Ovary (tissue), 9 donors: Measurements from ENCODE around the gene DEF6. TPM values are rescaled to one million over a fixed set of nuclear protein-coding genes. Genes with fewer than 3 reads are reported as not detected.

Experiments used
- DNase-seq, 5 donors: peaks; one replicate each; pipeline ENCODE4 v3.0.0-alpha.2; 2019 to 2020
- H3K27ac ChIP-seq, 2 donors: fragments of 200-600 bp; one replicate each; pipeline versions ENCODE4 v1.5.1 to v1.8.0; 2019 to 2022
- H3K27me3 ChIP-seq: fragments of 200-600 bp; one replicate; pipeline ENCODE4 v1.8.0; 2022
- H3K36me3 ChIP-seq: fragments of 200-600 bp; sonication (generic); one replicate; pipeline ENCODE4 v1.5.1; 2019
- H3K4me1 ChIP-seq: one replicate; pipeline ENCODE4 v1.8.1; 2013; ENCODE audit warnings: mild to moderate bottlenecking, moderate library complexity; ENCODE audit not compliant: insufficient read depth
- H3K4me3 ChIP-seq: fragments of 200-600 bp; sonication (generic); one replicate; pipeline ENCODE4 v1.5.1; 2017
- H3K9me3 ChIP-seq, 2 donors: fragments of 200-600 bp in 1 of 2; sonication (generic) in 1 of 2; one replicate each; pipeline versions ENCODE4 v1.5.1 to v1.8.1; 2013 to 2019; ENCODE audit warnings: mild to moderate bottlenecking in 1 of 2, moderate library complexity in 1 of 2
- CTCF ChIP-seq, 3 donors: fragments of 450-650 bp in 2 of 3; fragments of 200-600 bp in 1 of 3; IDR thresholded peaks; one replicate each; pipeline versions ENCODE4 v1.5.1 to v1.8.0; 2016 to 2022; ENCODE audit warnings: antibody characterized with exemption in 3 of 3, mild to moderate bottlenecking in 1 of 3
- EP300 ChIP-seq: sonication (generic); formaldehyde crosslinking; IDR thresholded peaks from one replicate; pipeline ENCODE4 v1.6.1; 2017; ENCODE audit warnings: antibody characterized with exemption
- POLR2A ChIP-seq: fragments of 450-650 bp; IDR thresholded peaks from one replicate; pipeline ENCODE4 v1.6.1; 2017; ENCODE audit warnings: antibody characterized with exemption, mild to moderate bottlenecking, moderate library complexity
- WGBS, 3 donors: extraction: QIAGEN DNeasy Blood & Tissue Kit in 1 of 3; methylation state at CpG; one replicate each; pipeline versions ENCODE4 v1.1.5 to v1.1.7; 2013 to 2017; 5-methylcytosine and 5-hydroxymethylcytosine counted together
- intact Hi-C, 4 donors: fragments of 100-400 bp; cut with DNase I; formaldehyde crosslinking; loops; one replicate each; pipeline versions ENCODE4 v1.11.0 to v1.15.1; 2022 to 2023
- polyA plus RNA-seq, 2 donors: library from polyadenylated mRNA; stranded (reverse); fragments of 200-250 nt in 1 of 2; fragments of 350-450 nt in 1 of 2; fragmentation: Illumina TruSeq in 1 of 2; extraction: RNeasy Lipid Tissue Mini Kit (QIAGEN cat#74804) in 1 of 2; gene quantifications; one replicate each; pipeline ENCODE4 v1.2.3, GENCODE V29; 2013 to 2014
- total RNA-seq, 7 donors: library from RNA; depleted of rRNA in 2 of 7; stranded (reverse); fragments of >200 nt in 2 of 7; fragmentation: NEBNext Ultra II Directional in 3 of 7; extraction: Animal tissue kit (Norgen Biotek cat#: 25700) in 3 of 7; gene quantifications; one replicate each; pipeline versions ENCODE4 v1.1.0 to v1.2.4, GENCODE V29; 2016 to 2023
- donor health status: DM: no; HTN: no; CAD: no; lungs with moderate emphysema.
- donor health status: DM: no; HTN: no; CAD: no.
- donor health status: Bipolar disorder and iron deficiency.
- donor health status: DM: yes; HTN: yes; CAD: no.
- donor health status: DM: no; HTN: no; CAD: no.
- donor health status: DM: yes; HTN: yes; CAD: no.

The DEF6 gene
- total and polyA plus RNA-seq, 9 donors, result 1.5 to 6.6 (median 2.9) TPM

GRCh38 chr6:35357677-35358076 is 60.1 kb downstream of the DEF6 start:
- intact Hi-C loops, result no loop called here
- no peak overlapping the region for H3K27ac ChIP-seq
- H3K27me3 ChIP-seq, result no peaks in the 10 kb centered on the region
- H3K4me1 ChIP-seq, result peaks cover 20% of the 10 kb centered on the region
- peak in 2 of 5 donors; percentile 20 to 21 for DNase-seq
- H3K36me3 ChIP-seq, result no peaks in the 10 kb centered on the region
- TF ChIP-seq EP300, result no peak
- no peak for TF ChIP-seq CTCF (IDR thresholded peaks at IDR 0.05)
- TF ChIP-seq POLR2A, result no peak
- no peaks in the 10 kb centered on the region for H3K9me3 ChIP-seq
- no peak overlapping the region for H3K4me3 ChIP-seq
- 63 to 70% (median 66%) methylated on average over 4 of the region's 4 CpGs for WGBS, 3 donors

- intact Hi-C loops, result no loop called here
- Histone ChIP-seq H3K36me3 (no peaks in the 10 kb centered on the region), H3K27ac (no peak overlapping the region), H3K27me3 (no peaks in the 10 kb centered on the region), H3K9me3 (no peaks in the 10 kb centered on the region), H3K4me3 (no peak overlapping the region), H3K4me1 (peaks cover 20% of the 10 kb centered on the region)
- 12 to 17% (median 14%) methylated on average over 3 of the region's 3 CpGs for WGBS, 3 donors
- no peak for TF ChIP-seq CTCF (IDR thresholded peaks at IDR 0.05)
- no peak for TF ChIP-seq POLR2A
- no peak for TF ChIP-seq EP300
- DNase-seq, result peak in 2 of 5 donors; percentile 10 to 13
Measured at GRCh38 chr6:35358086-35358485, 60.5 kb downstream of the DEF6 start.

GRCh38 chr6:35359346-35359743 is 61.7 kb downstream of the DEF6 start:
- WGBS, 3 donors, result 97 to 99% (median 97%) methylated on average over 5 of the region's 5 CpGs
- peaks cover 20% of the 10 kb centered on the region for H3K4me1 ChIP-seq
- H3K4me3 ChIP-seq, result no peak overlapping the region
- no peaks in the 10 kb centered on the region for H3K27me3 ChIP-seq
- no peak overlapping the region for H3K27ac ChIP-seq
- DNase-seq, result peak in 1 of 5 donors; percentile 27
- intact Hi-C loops, result no loop called here
- TF ChIP-seq EP300 (no peak), POLR2A (no peak), CTCF (IDR thresholded peaks at IDR 0.05) (no peak)
- H3K9me3 ChIP-seq, result no peaks in the 10 kb centered on the region
- H3K36me3 ChIP-seq, result no peaks in the 10 kb centered on the region

- Histone ChIP-seq H3K36me3 (no peaks in the 10 kb centered on the region), H3K9me3 (no peaks in the 10 kb centered on the region), H3K4me1 (peaks cover 20% of the 10 kb centered on the region), H3K27ac (no peak overlapping the region), H3K4me3 (no peak overlapping the region), H3K27me3 (no peaks in the 10 kb centered on the region)
- 9% methylated on average over 2 of the region's 2 CpGs for WGBS, 3 donors
- DNase-seq, result peak in 4 of 5 donors; percentile 41 to 69 (median 63)
- intact Hi-C loops, result no loop called here
- no peak for TF ChIP-seq CTCF (IDR thresholded peaks at IDR 0.05)
- no peak for TF ChIP-seq POLR2A
- no peak for TF ChIP-seq EP300
Measured at GRCh38 chr6:35359744-35360348, 62.2 kb downstream of the DEF6 start.
